ENCODE results near the gene DTNB.
"Not testable (repeated sequence)": the region's sequence is repeated elsewhere in the genome, so short reads cannot be mapped to it uniquely, and the experiment has no call there.

Gene DTNB

GRCh38 chr2:25606892-25607291 lies 66.5 kb downstream of the DTNB start:
- ChIA-PET CTCF (interaction anchor here (0.7 to 8.4 kb wide), 34 partner anchors 8 to 251 kb away, joined by 3 to 262 read pairs (median 6); partner anchors contain the start of gene DTNB), POLR2A (no interaction called here)
- TF ChIP-seq, protein P1, sequence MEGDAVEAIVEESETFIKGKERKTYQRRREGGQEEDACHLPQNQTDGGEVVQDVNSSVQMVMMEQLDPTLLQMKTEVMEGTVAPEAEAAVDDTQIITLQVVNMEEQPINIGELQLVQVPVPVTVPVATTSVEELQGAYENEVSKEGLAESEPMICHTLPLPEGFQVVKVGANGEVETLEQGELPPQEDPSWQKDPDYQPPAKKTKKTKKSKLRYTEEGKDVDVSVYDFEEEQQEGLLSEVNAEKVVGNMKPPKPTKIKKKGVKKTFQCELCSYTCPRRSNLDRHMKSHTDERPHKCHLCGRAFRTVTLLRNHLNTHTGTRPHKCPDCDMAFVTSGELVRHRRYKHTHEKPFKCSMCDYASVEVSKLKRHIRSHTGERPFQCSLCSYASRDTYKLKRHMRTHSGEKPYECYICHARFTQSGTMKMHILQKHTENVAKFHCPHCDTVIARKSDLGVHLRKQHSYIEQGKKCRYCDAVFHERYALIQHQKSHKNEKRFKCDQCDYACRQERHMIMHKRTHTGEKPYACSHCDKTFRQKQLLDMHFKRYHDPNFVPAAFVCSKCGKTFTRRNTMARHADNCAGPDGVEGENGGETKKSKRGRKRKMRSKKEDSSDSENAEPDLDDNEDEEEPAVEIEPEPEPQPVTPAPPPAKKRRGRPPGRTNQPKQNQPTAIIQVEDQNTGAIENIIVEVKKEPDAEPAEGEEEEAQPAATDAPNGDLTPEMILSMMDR (IDR thresholded peaks at IDR 0.05; ENCODE audit: insufficient read depth, low read length, missing control alignments), result peak; percentile 20
- no peak overlapping the region for H3K4me3 ChIP-seq (ENCODE audit: low read depth, low read length)
- no peak for DNase-seq (ENCODE audit: low read depth, low spot score)

DNA sequence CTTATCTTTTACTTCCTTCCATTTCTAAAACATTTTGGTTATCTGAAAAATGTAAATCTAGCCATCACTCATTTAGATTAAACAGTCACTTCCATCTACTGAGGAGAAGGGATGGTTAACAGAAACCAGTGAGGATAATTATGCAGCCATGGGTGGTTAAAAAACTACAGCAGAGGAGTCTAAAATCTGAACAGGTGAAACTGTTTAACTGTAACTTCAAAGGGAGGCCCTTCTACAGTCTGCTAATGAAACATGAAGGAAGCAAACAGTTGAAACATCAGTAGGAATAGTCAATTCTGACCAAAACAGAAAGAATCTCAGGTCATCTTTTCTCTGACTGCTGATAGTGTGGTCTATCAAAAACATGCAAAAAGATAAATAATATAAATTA lies 71.0 kb downstream of the DTNB start:
- DNase-seq (ENCODE audit: low read depth, low spot score), result no peak
- no peak overlapping the region for H3K4me3 ChIP-seq (ENCODE audit: low read depth, low read length)
- CTCF ChIA-PET, result no interaction called here
- POLR2A ChIA-PET, result no interaction called here
- TF ChIP-seq, protein P1 (IDR thresholded peaks at IDR 0.05; ENCODE audit: insufficient read depth, low read length, missing control alignments), result no peak

DNA sequence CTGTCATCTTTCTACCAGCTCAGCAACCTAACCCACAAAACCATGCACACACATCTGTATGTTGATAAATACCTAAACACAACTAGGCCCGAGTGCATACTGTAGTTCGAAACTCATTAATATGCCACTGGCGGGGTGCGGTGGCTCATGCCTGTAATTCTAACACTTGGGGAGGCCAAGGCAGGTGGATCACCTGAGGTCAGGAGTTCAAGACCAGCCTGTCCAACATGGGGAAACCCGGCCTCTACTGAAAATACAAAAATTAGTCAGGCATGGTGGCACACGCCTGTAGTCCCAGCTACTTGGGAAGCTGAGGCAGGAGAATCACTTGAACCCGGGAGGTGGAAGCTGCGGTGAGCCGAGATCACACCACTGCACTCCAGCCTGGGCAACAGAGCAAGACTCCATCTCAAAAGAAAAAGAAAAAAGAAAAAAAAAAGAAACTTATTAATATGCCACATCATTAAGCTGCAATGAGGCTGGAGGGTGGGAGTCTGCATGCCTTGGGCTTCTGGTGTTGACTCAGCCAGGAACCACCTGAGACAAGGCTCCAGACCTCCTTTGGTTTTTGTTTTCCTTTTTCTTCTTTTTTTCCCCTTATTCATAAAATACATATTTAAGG lies 71.6 kb downstream of the DTNB start:
- CTCF ChIA-PET, result interaction anchor here (2.9 kb wide), 1 partner anchor 63 kb away, joined by 11 read pairs; no protein-coding TSS in a partner anchor
- DNase-seq (ENCODE audit: low read depth, low spot score); H3K4me3 ChIP-seq (ENCODE audit: low read depth, low read length); POLR2A ChIA-PET: not testable (repeated sequence)

GRCh38 chr2:25598911-25599310 lies 74.5 kb downstream of the DTNB start:
- POLR2A ChIA-PET, result no interaction called here
- H3K4me3 ChIP-seq (ENCODE audit: low read depth, low read length), result no peak overlapping the region
- DNase-seq (ENCODE audit: low read depth, low spot score), result no peak
- TF ChIP-seq, protein P1 (IDR thresholded peaks at IDR 0.05; ENCODE audit: insufficient read depth, low read length, missing control alignments), result no peak
- CTCF ChIA-PET, result interaction anchor here (1.2 to 2.9 kb wide), 5 partner anchors 9 to 66 kb away, joined by 3 to 11 read pairs (median 5); no protein-coding TSS in a partner anchor

DNA sequence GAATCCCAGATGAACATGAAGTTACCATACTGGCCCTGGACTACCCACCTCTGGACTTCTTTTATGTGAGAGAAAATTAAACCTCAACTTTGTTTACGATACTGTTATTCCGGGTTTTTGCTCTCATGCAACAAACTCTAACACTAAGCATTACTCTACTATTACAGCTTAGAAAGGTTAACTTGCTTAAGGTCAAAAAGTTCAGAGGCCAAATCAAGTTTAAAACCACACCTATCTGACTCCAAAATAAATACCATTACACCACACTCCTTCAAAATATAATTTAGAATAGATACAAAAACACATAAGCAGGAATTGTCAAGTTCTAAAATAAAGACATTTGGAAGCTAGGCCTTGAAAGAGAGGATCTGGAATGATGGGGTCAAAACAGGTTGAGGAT lies 75.0 kb downstream of the DTNB start:
- POLR2A ChIA-PET, result no interaction called here
- CTCF ChIA-PET, result interaction anchor here (0.9 to 2.0 kb wide), 6 partner anchors 8 to 256 kb away, joined by 3 to 12 read pairs (median 6); partner anchors contain the start of gene DNMT3A
- H3K4me3 ChIP-seq (ENCODE audit: low read depth, low read length), result no peak overlapping the region
- DNase-seq (ENCODE audit: low read depth, low spot score), result no peak
- TF ChIP-seq, protein P1 (IDR thresholded peaks at IDR 0.05; ENCODE audit: insufficient read depth, low read length, missing control alignments), result no peak

- TF ChIP-seq, protein P1 (IDR thresholded peaks at IDR 0.05; ENCODE audit: insufficient read depth, low read length, missing control alignments), result no peak
- no peak for DNase-seq (ENCODE audit: low read depth, low spot score)
- no peak overlapping the region for H3K4me3 ChIP-seq (ENCODE audit: low read depth, low read length)
- ChIA-PET POLR2A (no interaction called here), CTCF (interaction anchor here (0.9 to 1.8 kb wide), 5 partner anchors 9 to 256 kb away, joined by 3 to 12 read pairs (median 6); partner anchors contain the start of gene DNMT3A)
Measured at GRCh38 chr2:25597881-25598280, 75.5 kb downstream of the DTNB start.

Measured in AG04449 (cell line).